Smooth muscle cell (in vitro differentiated cells): ENCODE measurements around the gene CLEC16A. TPM values are rescaled to one million over a fixed set of nuclear protein-coding genes. Genes with fewer than 3 reads are reported as not detected.

Experiments used
- DNase-seq: peaks from one replicate; lab custom pipeline; 2025; ENCODE audit not compliant: unreplicated experiment; lab: John Stamatoyannopoulos, UW
- H2AFZ ChIP-seq: fragments of 200-600 bp; sonication (generic); 2 replicates; pipeline ENCODE4 v1.6.0; 2016; ENCODE audit warnings: antibody characterized with exemption, low read depth, mild to moderate bottlenecking
- H3F3A ChIP-seq: fragments of 200-600 bp; sonication (generic); 2 replicates; pipeline ENCODE4 v1.6.0; 2017; ENCODE audit warnings: antibody characterized with exemption, low read depth
- H3K27ac ChIP-seq: fragments of 200-600 bp; sonication (generic); 2 replicates; pipeline ENCODE4 v1.5.1; 2016; ENCODE audit warnings: low read depth, mild to moderate bottlenecking
- H3K27me3 ChIP-seq: fragments of 200-600 bp; sonication (generic); 2 replicates; pipeline ENCODE4 v1.6.1; 2016; ENCODE audit warnings: low read depth, mild to moderate bottlenecking
- H3K36me3 ChIP-seq: fragments of 200-600 bp; sonication (generic); 2 replicates; pipeline ENCODE4 v1.5.1; 2016; ENCODE audit warnings: low read depth
- H3K4me1 ChIP-seq: fragments of 200-600 bp; sonication (generic); 2 replicates; pipeline ENCODE4 v1.5.1; 2016; ENCODE audit warnings: low read depth
- H3K4me2 ChIP-seq: fragments of 200-600 bp; sonication (generic); 2 replicates; pipeline ENCODE4 v1.6.0; 2016; ENCODE audit warnings: mild to moderate bottlenecking
- H3K4me3 ChIP-seq: fragments of 200-600 bp; sonication (generic); 2 replicates; pipeline ENCODE4 v1.5.1; 2016; ENCODE audit warnings: mild to moderate bottlenecking
- H3K79me2 ChIP-seq: fragments of 200-600 bp; sonication (generic); 2 replicates; pipeline ENCODE4 v1.6.0; 2016; ENCODE audit warnings: low read depth, mild to moderate bottlenecking
- H3K9ac ChIP-seq: fragments of 200-600 bp; sonication (generic); 2 replicates; pipeline ENCODE4 v1.6.0; 2016; ENCODE audit warnings: low read depth
- H3K9me3 ChIP-seq: fragments of 200-600 bp; sonication (generic); replicated peaks from 2 replicates; pipeline ENCODE4 v1.5.1; 2016; ENCODE audit warnings: low read depth
- H4K20me1 ChIP-seq: fragments of 200-600 bp; sonication (generic); 2 replicates; pipeline ENCODE4 v1.6.0; 2016; ENCODE audit warnings: low read depth
- WGBS: methylation state at CpG from one replicate; pipeline ENCODE4 v1.1.7; 2016; ENCODE audit warnings: low lambda C conversion rate; 5-methylcytosine and 5-hydroxymethylcytosine counted together
- polyA plus RNA-seq: library from polyadenylated mRNA; unstranded; fragments of >200 nt; fragmentation: Nextera tagmentation; extraction: Ambion mirVana; gene quantifications from 2 replicates; pipeline ENCODE4 v1.2.1, GENCODE V29; 2016
- total RNA-seq: library from RNA; depleted of rRNA; stranded (reverse); fragments of >200 nt; gene quantifications from 2 replicates; pipeline ENCODE4 v1.2.3, GENCODE V29; 2014
- TF ChIP-seq, protein P1 (sequence below): fragments of 200-600 bp; sonication (generic); IDR thresholded peaks from 2 replicates; pipeline ENCODE4 v1.5.1; 2017; ENCODE audit warnings: borderline replicate concordance, mild to moderate bottlenecking, antibody characterized with exemption; ENCODE audit not compliant: insufficient read depth, poor library complexity, severe bottlenecking

CLEC16A gene
- total and polyA plus RNA-seq, 2 experiments from 2014 or later: 12.6 to 16.2 TPM

GRCh38 chr16:10933865-10934264, 10.5 kb upstream of the CLEC16A start:
- Histone ChIP-seq H3K9ac (no peak overlapping the region), H3K27ac (no peak overlapping the region), H3K4me1 (no peaks in the 10 kb centered on the region), H3K36me3 (no peaks in the 10 kb centered on the region), H4K20me1 (peaks cover 100% of the 10 kb centered on the region), H3F3A (no peaks in the 10 kb centered on the region), H3K79me2 (peaks cover 41% of the 10 kb centered on the region), H3K4me2 (no peak overlapping the region), H3K9me3 (no peaks in the 10 kb centered on the region), H2AFZ (no peak overlapping the region), H3K4me3 (no peak overlapping the region), H3K27me3 (no peaks in the 10 kb centered on the region)
- WGBS: 92% methylated on average over 8 of the region's 8 CpGs
- no peak for DNase-seq
- TF ChIP-seq, protein P1, sequence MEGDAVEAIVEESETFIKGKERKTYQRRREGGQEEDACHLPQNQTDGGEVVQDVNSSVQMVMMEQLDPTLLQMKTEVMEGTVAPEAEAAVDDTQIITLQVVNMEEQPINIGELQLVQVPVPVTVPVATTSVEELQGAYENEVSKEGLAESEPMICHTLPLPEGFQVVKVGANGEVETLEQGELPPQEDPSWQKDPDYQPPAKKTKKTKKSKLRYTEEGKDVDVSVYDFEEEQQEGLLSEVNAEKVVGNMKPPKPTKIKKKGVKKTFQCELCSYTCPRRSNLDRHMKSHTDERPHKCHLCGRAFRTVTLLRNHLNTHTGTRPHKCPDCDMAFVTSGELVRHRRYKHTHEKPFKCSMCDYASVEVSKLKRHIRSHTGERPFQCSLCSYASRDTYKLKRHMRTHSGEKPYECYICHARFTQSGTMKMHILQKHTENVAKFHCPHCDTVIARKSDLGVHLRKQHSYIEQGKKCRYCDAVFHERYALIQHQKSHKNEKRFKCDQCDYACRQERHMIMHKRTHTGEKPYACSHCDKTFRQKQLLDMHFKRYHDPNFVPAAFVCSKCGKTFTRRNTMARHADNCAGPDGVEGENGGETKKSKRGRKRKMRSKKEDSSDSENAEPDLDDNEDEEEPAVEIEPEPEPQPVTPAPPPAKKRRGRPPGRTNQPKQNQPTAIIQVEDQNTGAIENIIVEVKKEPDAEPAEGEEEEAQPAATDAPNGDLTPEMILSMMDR: no peak

DNA sequence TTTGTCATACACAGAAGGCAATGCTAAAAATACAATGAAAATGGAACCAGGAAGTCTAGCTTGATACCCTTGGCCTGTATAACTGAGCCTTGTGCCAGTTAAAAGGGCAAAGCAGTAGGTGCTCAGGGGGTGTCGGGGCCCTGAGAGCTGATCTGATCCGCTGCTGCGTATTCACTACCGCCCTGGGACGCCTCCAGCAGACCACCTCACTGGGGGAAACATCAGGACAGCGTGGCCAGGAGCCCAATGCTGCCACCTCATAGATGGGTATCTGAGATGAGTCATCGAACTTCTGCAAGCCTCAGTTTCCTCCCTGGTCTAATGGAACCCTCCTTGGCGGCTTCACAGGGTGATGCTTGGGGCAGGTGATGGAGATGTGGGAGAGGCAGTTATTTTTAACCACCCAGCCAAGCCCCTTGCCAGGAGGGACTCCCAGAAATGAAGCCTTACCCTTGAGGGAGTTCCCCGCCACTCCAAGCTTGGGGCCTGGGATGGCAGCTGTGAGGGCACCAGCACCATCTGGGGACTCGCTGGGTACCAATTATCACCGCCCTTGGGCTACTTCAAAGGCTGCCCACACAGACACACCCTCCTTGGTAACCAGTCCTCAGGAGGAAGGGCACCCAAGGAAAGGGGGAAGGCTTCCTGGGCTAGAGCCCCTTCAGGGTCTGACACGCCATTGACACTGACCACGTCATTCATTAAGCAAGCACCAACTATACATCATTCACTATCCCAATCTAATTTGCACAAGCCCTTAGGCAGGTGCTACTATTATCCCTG, 9.8 kb upstream of the CLEC16A start:
- Histone ChIP-seq H3K4me1 (no peaks in the 10 kb centered on the region), H3K36me3 (no peaks in the 10 kb centered on the region), H2AFZ (no peak overlapping the region), H3K27me3 (no peaks in the 10 kb centered on the region), H3K9ac (no peak overlapping the region), H3K27ac (no peak overlapping the region), H3K79me2 (peaks cover 48% of the 10 kb centered on the region), H3K4me2 (no peak overlapping the region), H4K20me1 (peaks cover 100% of the 10 kb centered on the region), H3K9me3 (no peaks in the 10 kb centered on the region), H3K4me3 (no peak overlapping the region), H3F3A (no peaks in the 10 kb centered on the region)
- TF ChIP-seq, protein P1: no peak
- DNase-seq: no peak
- WGBS: 97% methylated on average over 13 of the region's 13 CpGs

GRCh38 chr16:10935226-10935915, 9.0 kb upstream of the CLEC16A start:
- 93% methylated on average over 7 of the region's 7 CpGs for WGBS
- Histone ChIP-seq H3K9me3 (no peaks in the 10 kb centered on the region), H4K20me1 (peaks cover 100% of the 10 kb centered on the region), H3K36me3 (no peaks in the 10 kb centered on the region), H3K9ac (no peak overlapping the region), H3K79me2 (peaks cover 56% of the 10 kb centered on the region), H3K27ac (no peak overlapping the region), H3F3A (no peaks in the 10 kb centered on the region), H3K4me3 (no peak overlapping the region), H2AFZ (no peak overlapping the region), H3K27me3 (no peaks in the 10 kb centered on the region), H3K4me1 (peaks cover 6% of the 10 kb centered on the region), H3K4me2 (no peak overlapping the region)
- DNase-seq: no peak
- TF ChIP-seq, protein P1: no peak
